ENCODE data around the gene MEF2C. TPM values are rescaled to one million over a fixed set of nuclear protein-coding genes. Genes with fewer than 3 reads are reported as not detected.
A peak's percentile ranks its signal among the peaks of the same experiment; 100 is the strongest.
"Not testable (repeated sequence)": the region's sequence is repeated elsewhere in the genome, so short reads cannot be mapped to it uniquely, and the experiment has no call there.

MEF2C gene
- total RNA-seq, 1 experiment from 2014 or later: 5.2 TPM

DNA sequence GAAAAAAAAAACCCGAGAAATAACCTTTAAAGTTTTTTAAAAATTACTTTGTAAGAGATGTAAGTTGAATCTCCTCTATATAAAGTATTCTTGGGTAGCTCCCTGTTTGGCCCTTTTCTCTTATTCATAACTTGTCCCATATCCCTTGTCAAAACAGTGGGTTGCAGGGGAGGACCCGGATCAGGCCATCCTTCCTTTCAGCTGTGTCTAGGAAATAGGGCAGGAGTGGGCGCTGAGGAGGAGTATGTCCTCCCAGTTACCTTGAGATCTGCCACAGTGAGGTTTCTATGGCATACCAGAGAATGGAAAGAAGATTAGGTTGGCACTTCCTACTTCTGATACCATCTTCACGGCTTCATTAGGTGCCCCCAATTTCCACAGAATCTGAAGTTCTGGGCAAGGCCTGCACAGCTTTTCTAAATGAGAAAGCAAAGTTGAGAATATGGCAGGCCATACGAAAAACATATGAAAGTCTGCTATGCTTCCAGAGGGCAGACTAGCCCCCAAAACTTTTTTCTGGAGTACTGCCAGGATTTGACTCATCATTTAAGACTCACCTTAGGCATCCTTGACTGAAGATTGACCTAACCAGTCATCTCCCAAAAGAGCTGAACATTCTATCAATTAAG is 20.3 kb downstream of the MEF2C start:
- no peak for DNase-seq (ENCODE audit: low read depth)

DNA sequence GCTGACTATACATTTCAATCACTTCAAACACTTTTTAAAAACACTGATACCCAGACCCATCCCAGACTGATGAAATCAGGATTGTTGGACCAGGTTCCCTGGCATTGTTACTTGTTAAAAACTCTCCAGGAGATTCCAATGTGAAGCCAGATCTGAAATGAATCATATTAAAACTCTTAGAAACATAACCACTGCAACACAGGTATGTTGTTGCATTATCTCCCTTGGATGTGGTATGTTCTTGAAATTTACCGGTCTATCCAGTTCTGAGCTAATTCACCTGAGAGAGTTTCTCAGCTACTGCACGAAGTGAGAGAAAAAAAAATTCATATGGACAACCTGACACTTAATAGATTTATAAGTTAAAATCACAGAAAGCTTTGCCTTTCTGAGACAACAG is 21.8 kb downstream of the MEF2C start:
- no peak for DNase-seq (ENCODE audit: low read depth)

GRCh38 chr5:88860501-88860900 is 22.5 kb downstream of the MEF2C start:
- DNase-seq (ENCODE audit: low read depth): no peak

DNA sequence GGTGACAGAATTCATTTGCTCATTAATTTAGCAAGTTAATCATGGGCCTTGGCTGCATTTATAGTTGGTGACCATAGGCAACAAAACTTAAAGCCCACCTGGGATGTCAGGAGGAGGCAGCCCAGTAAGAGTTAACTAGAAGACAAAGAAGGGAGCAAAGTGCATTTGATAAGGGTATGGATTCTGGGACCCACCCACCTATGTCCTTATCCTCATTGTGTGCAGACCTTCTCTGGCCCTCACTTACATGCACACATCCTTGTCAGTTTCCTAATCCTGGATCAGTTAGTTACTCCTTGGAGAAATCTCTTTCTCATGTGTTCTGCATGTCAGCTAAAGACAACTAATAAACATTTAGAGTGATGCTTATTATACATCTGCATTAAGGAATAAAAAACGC is 24.6 kb downstream of the MEF2C start:
- DNase-seq (ENCODE audit: low read depth): no peak

DNA sequence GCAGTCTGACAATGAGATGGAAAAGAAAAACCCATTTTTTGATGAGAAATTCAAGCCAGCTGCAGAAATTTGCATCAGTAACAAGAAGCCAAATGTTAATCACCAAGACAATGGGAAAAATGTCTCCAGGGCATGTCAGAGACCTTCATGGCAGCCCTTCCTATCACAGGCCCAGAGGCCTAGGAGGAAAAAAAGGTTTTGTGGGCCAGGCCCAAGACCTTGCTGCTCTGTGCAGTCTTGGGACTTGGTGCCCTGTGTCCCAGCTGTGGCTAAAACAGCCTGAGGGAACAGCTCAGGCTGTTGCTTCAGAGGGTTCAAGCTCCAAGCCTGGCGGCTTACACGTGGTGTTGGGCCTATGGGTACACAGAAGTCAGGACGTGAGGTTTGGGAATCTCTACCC is 26.6 kb downstream of the MEF2C start:
- not testable (repeated sequence) for DNase-seq (ENCODE audit: low read depth)

DNA sequence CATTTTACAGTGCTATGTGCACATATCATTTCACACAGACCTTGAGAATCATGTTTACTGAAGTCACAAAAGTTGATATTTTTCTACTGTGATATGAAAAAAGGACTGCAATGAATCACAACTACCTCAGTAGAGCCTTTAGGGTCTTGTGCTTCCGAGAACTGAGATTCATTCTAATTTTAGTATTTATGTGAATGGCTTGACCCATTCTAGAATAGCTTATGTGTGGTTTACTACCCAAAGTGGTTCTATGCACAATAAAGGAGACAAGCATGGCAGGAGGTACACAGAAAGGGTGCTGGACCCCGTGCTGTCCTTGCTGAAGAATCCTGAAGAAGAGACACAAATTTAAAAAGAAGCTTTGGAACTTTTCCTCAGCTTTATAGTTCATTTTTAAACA is 28.2 kb downstream of the MEF2C start:
- no peak for DNase-seq (ENCODE audit: low read depth)

- DNase-seq (ENCODE audit: low read depth): no peak
Observed at GRCh38 chr5:88847420-88847819, 35.6 kb downstream of the MEF2C start.

GRCh38 chr5:88846434-88846833 is 36.5 kb downstream of the MEF2C start:
- no peak for DNase-seq (ENCODE audit: low read depth)

DNA sequence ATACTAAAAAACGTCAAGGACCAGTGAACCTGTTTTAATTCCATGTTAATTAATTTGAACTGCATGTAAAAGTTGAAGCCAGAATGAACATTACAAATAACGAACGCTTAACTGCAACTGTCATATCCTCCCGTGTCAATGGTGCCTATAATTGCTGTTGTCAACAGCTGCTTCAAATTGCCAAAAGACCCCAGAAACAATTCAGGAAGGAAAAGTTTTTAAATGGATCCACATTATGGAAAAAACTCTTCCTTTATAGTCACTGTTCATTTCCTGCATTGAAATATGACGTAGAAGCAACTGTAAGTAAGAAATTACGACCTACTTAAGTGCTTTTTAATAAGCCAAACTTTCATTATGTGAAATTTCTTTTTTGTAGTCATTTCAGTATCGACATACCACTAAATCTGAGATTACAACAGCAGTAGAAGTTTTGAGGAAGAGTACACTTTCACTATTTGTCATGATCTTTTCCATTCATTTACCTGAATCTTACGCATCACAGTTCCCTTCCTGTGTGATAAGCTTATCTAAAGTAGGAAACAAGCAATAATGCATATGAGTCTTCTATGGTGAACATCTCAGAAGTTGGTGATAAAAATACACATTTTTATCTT is 37.8 kb downstream of the MEF2C start:
- DNase-seq (ENCODE audit: low read depth): no peak

GRCh38 chr5:88842784-88843183 is 40.2 kb downstream of the MEF2C start:
- DNase-seq (ENCODE audit: low read depth): no peak

DNA sequence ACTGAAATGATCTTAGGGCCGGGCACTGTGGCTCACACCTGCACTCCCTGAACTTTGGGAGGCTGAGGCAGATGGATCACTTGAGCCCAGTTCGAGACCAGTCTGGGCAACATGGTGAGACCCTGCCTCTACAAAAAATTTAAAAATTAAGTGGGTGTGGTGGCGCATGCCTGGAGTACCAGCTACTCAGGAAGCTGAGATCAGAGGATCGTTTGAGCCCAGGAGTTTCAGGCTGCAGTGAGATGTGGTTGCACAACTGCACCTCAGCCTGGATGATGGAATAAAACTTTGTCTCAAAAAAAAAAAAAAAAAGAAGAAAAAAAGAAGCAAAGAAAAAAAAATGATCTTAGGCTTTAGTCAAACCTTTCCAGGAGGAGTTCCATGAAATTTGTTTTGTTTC is 41.8 kb downstream of the MEF2C start:
- no peak for DNase-seq (ENCODE audit: low read depth)

GRCh38 chr5:88840495-88840894 is 42.5 kb downstream of the MEF2C start:
- DNase-seq (ENCODE audit: low read depth): no peak

- DNase-seq (ENCODE audit: low read depth): no peak
Observed at GRCh38 chr5:88839238-88839637, 43.7 kb downstream of the MEF2C start.

GRCh38 chr5:88838500-88838899 is 44.5 kb downstream of the MEF2C start:
- no peak for DNase-seq (ENCODE audit: low read depth)

- DNase-seq (ENCODE audit: low read depth): no peak
Observed at GRCh38 chr5:88837817-88838216, 45.2 kb downstream of the MEF2C start.

DNA sequence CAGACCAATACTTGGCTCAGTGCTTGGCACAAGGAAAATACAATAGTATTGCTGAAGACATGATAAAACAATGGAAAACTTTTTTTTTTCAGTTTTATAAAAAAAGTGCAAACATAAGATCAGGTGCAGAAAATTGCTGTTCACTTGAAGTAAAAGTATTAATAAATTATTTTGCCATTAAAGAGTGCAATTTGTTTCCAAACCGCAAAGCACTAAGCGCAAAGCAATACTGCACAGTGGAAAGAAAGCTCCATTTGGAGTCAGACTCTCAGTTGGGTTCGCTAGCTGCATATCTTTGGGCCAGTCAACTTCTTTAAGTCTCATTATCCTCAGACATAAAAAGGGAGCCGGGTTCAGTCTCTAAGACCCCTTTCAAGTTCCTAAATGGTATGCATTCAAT is 45.8 kb downstream of the MEF2C start:
- DNase-seq (ENCODE audit: low read depth): no peak

GRCh38 chr5:88836195-88836838 is 46.7 kb downstream of the MEF2C start:
- DNase-seq (ENCODE audit: low read depth): peak; percentile 27

- DNase-seq (ENCODE audit: low read depth): no peak
Observed at GRCh38 chr5:88834499-88834898, 48.5 kb downstream of the MEF2C start.

DNA sequence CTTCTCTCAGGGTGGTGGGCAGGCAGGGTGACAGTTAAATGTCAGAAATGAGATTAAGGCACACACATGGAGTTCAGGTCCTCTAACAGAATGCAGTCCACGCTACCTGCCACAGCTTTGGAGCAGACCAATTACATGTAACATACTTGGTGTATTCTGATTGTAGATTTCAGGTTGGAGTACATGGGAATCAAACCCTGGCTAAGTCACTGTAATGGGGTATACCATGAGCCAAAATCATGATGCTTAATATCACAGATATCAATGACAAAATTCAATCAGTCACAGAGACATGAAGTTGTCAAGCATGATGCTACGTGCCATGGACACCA is 48.9 kb downstream of the MEF2C start:
- no peak for DNase-seq (ENCODE audit: low read depth)

DNA sequence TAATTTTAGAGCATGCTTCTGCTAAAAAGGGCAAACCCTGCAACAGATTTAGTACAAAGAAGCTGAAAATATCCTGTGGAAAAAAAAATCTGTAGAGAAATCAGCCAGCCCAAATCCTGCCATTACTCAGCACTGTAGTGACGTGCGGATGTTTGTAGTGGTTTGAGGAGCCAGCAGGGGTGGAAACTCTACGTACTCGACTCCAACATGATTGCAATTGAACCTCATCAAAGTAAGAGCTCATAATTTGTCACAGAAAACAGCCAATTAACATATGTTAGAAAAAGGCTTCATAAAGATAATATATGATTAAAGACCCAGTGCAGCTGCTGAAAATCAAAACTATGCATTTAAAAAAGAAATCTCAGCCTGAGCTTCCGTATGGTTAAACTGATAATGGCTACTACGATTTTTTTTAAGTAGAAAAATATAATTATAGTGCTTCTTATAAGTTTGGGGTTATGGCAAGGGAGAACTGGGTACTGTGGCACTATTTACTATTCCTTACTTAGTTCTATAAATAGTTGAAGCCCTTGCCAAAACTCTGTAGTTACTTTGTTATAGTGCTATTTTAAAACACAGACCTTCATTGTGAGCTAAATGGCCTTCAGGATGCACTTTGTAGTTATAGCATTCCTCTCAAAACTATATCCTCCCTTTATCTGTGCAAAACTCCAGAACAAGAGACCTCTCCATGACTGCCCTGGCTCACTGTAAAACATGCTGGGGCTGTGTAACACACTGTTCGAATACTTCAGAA is 49.4 kb downstream of the MEF2C start:
- peak; percentile 67 for DNase-seq (ENCODE audit: low read depth)

DNA sequence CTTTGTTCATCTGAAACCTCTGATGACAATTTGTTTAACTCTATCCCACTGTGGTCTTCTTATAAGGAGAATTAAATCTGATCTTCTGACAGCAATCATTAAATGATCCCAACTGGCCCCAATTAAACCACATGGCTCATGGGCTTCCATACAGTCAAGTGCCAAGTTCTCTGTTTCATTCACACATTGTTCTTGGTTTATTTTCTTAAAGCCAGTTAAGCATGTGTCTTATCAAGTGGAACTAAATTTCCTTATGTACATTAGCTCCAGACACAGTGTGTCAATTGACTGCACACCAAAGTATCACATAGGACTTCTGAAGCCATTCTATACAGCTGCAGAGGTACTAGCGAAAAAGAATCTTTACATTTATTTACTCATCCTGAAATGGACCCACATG is 51.2 kb downstream of the MEF2C start:
- no peak for DNase-seq (ENCODE audit: low read depth)

GRCh38 chr5:88830567-88830966 is 52.4 kb downstream of the MEF2C start:
- no peak for DNase-seq (ENCODE audit: low read depth)

DNA sequence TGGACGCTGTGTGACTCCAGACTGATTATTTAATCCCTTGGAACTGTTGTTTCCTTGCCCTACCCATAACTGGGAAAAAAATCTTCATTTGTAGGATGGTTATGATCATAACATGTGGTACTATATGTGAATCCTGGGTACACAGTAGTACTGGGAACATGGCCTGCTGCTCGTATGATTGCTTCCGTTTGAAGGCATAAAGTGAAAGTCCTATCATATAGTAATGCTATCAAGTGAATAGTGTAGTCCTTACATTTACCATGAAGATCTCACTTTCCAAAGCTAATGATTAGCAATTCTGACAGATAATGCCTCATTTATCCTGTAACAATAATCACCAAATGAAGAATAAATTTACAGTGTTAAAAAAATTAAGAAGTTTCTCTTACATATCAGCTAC is 53.2 kb downstream of the MEF2C start:
- DNase-seq (ENCODE audit: low read depth): no peak

Measured in Daoy (cell line).